Bronchial epithelial cell (primary cell): Measurements from ENCODE around the gene VSTM2L. TPM values are rescaled to one million over a fixed set of nuclear protein-coding genes. Genes with fewer than 3 reads are reported as not detected.

Experiments
- DNase-seq: peaks from one replicate; pipeline ENCODE4 v3.0.0-alpha.2; 2010; ENCODE audit warnings: low read depth
- FAIRE-seq: peaks from 2 replicates; lab custom pipeline; 2011; peaks lifted over from hg19 to GRCh38; lab: Jason Lieb, UNC
- H3K27me3 ChIP-seq: 2 replicates; pipeline ENCODE4 v1.5.1; 2011; ENCODE audit warnings: low read length; ENCODE audit not compliant: control insufficient read depth, insufficient read depth
- H3K36me3 ChIP-seq: 2 replicates; pipeline ENCODE4 v1.5.1; 2011; ENCODE audit warnings: low read length; ENCODE audit not compliant: control insufficient read depth, insufficient read depth
- H3K4me3 ChIP-seq: 2 replicates; pipeline ENCODE4 v1.5.1; 2011; ENCODE audit warnings: mild to moderate bottlenecking, low read depth, low read length, control low read depth
- CTCF ChIP-seq: IDR thresholded peaks from 2 replicates; pipeline ENCODE4 v1.5.1; 2011; ENCODE audit warnings: mild to moderate bottlenecking, moderate library complexity, low read length, control low read depth, inconsistent platforms; ENCODE audit not compliant: insufficient read depth, severe bottlenecking
- total RNA-seq: library from RNA; depleted of rRNA; stranded (reverse); fragments of >200 nt; gene quantifications from 2 replicates; pipeline ENCODE4 v1.2.1, GENCODE V29; 2014

VSTM2L gene
- total RNA-seq, 1 donor from 2014 or later = 5.0 TPM

- no peak for FAIRE-seq
- no peak for DNase-seq
- Histone ChIP-seq H3K4me3 (no peak overlapping the region), H3K27me3 (no peaks in the 10 kb centered on the region), H3K36me3 (no peaks in the 10 kb centered on the region)
- TF ChIP-seq CTCF = no peak
Measured at GRCh38 chr20:37920679-37921322, 17.9 kb downstream of the VSTM2L start.

- no peak for DNase-seq
- no peak for TF ChIP-seq CTCF
- Histone ChIP-seq H3K4me3 (no peak overlapping the region), H3K27me3 (no peaks in the 10 kb centered on the region), H3K36me3 (no peaks in the 10 kb centered on the region)
- no peak for FAIRE-seq
Measured at GRCh38 chr20:37921341-37921929, 18.5 kb downstream of the VSTM2L start.

GRCh38 chr20:37922016-37922415, 19.1 kb downstream of the VSTM2L start:
- no peak for FAIRE-seq

GRCh38 chr20:37925265-37926165, 22.6 kb downstream of the VSTM2L start:
- Histone ChIP-seq H3K4me3 (no peak overlapping the region), H3K27me3 (no peaks in the 10 kb centered on the region), H3K36me3 (no peaks in the 10 kb centered on the region)
- no peak for FAIRE-seq
- TF ChIP-seq CTCF = no peak
- no peak for DNase-seq

More at GRCh38 chr20:37922016-37922415, 19.1 kb downstream of the VSTM2L start:
- no peak for TF ChIP-seq CTCF
- DNase-seq = no peak
- H3K4me3 ChIP-seq = no peak overlapping the region
- no peaks in the 10 kb centered on the region for H3K27me3 ChIP-seq
- H3K36me3 ChIP-seq = no peaks in the 10 kb centered on the region

- no peaks in the 10 kb centered on the region for H3K36me3 ChIP-seq
- FAIRE-seq = no peak
Measured at GRCh38 chr20:37926612-37927011, 23.7 kb downstream of the VSTM2L start.

More at GRCh38 chr20:37926612-37927011, 23.7 kb downstream of the VSTM2L start:
- H3K27me3 ChIP-seq = no peaks in the 10 kb centered on the region
- no peak overlapping the region for H3K4me3 ChIP-seq
- no peak for DNase-seq
- TF ChIP-seq CTCF = no peak
